Measurements from ENCODE around the gene DNAH10. TPM values are rescaled to one million over a fixed set of nuclear protein-coding genes. Genes with fewer than 3 reads are reported as not detected.

Gene DNAH10
- total RNA-seq, 1 experiment from 2014 or later: 0.09 TPM

GRCh38 chr12:123950476-123951349 lies 188.6 kb downstream of the DNAH10 start (continued):
- TF ChIP-seq STAT6 (CRISPR knock-in tag; conservative IDR thresholded peaks at IDR 0.05; ENCODE audit: low read depth) (no peak), NR3C1 (CRISPR knock-in tag; conservative IDR thresholded peaks at IDR 0.05; ENCODE audit: low read depth) (no peak), PREB (CRISPR knock-in tag; IDR thresholded peaks at IDR 0.05; ENCODE audit: borderline replicate concordance) (no peak), GRHL2 (CRISPR knock-in tag; IDR thresholded peaks at IDR 0.05; ENCODE audit: insufficient replicate concordance, severe bottlenecking) (no peak), SP1 (CRISPR knock-in tag; conservative IDR thresholded peaks at IDR 0.05) (no peak), ATF6 (CRISPR knock-in tag; IDR thresholded peaks at IDR 0.05) (no peak)

- POLR2A ChIA-PET: no interaction called here
- TF ChIP-seq HMGA2 (CRISPR knock-in tag; IDR thresholded peaks at IDR 0.05) (no peak), ZNF281 (CRISPR knock-in tag; IDR thresholded peaks at IDR 0.05) (no peak), USF2 (CRISPR knock-in tag; IDR thresholded peaks at IDR 0.05) (no peak), CREB1 (CRISPR knock-in tag; IDR thresholded peaks at IDR 0.05) (no peak), TCF7 (CRISPR knock-in tag; IDR thresholded peaks at IDR 0.05; ENCODE audit: low read depth) (no peak), MLX (CRISPR knock-in tag; IDR thresholded peaks at IDR 0.05) (no peak), ETV6 (CRISPR knock-in tag; IDR thresholded peaks at IDR 0.05) (no peak), ZNF317 (CRISPR knock-in tag; IDR thresholded peaks at IDR 0.05; ENCODE audit: borderline replicate concordance, low read depth) (no peak), NFATC4 (CRISPR knock-in tag; IDR thresholded peaks at IDR 0.05) (no peak), FOXK1 (CRISPR knock-in tag; IDR thresholded peaks at IDR 0.05) (no peak), ZSCAN18 (CRISPR knock-in tag; IDR thresholded peaks at IDR 0.05) (no peak), ZNF138 (CRISPR knock-in tag; conservative IDR thresholded peaks at IDR 0.05) (no peak), ZNF396 (CRISPR knock-in tag; IDR thresholded peaks at IDR 0.05; ENCODE audit: borderline replicate concordance) (no peak), KAT7 (CRISPR knock-in tag; IDR thresholded peaks at IDR 0.05; ENCODE audit: borderline replicate concordance) (no peak), E2F1 (CRISPR knock-in tag; IDR thresholded peaks at IDR 0.05) (no peak), CBFB (CRISPR knock-in tag; IDR thresholded peaks at IDR 0.05; ENCODE audit: low read depth) (no peak)
Observed at GRCh38 chr12:123951467-123951866, 189.4 kb downstream of the DNAH10 start.

More at GRCh38 chr12:123951467-123951866, 189.4 kb downstream of the DNAH10 start:
- no peaks in the 10 kb centered on the region for H3K36me3 Mint-ChIP-seq
- no peak for DNase-seq (ENCODE audit: low spot score)
- CTCF ChIA-PET: no interaction called here
- no peak for ATAC-seq
- no peak overlapping the region for H3K27ac Mint-ChIP-seq
- H3K4me3 Mint-ChIP-seq: no peak overlapping the region
- no peaks in the 10 kb centered on the region for H3K4me1 Mint-ChIP-seq
- H3K9me3 Mint-ChIP-seq: no peaks in the 10 kb centered on the region
- peaks cover 48% of the 10 kb centered on the region for H3K27me3 Mint-ChIP-seq (ENCODE audit: low read depth)
